GM12878 (cell line): ENCODE measurements around the gene NDUFAF5. TPM values are rescaled to one million over a fixed set of nuclear protein-coding genes. Genes with fewer than 3 reads are reported as not detected.

Experiments
- ATAC-seq: fragments of 200-7000 bp; cut with Tn5 transposase; 3 replicates; pipeline ENCODE4 v1.9.1; 2020; ENCODE audit warnings: mild to moderate bottlenecking, moderate library complexity
- BruUV-seq: library from RNA; stranded (reverse); fragments of 400-500 nt; replicated peaks from 2 replicates; lab custom pipeline; 2021; lab: Mats Ljungman, UMichigan
- CTCF ChIA-PET: fragments of 300-600 bp; sonication (Branson Sonifier 250); formaldehyde crosslinking; extraction: SDS; loops from one replicate; lab custom pipeline; 2021; ENCODE audit warnings: inconsistent platforms; lab: Yijun Ruan, JAX
- POLR2A ChIA-PET: fragments of 350-600 bp; formaldehyde crosslinking; extraction: SDS; loops from one replicate; lab custom pipeline; 2021; ENCODE audit warnings: inconsistent platforms; lab: Charles Lee
- RAD21 ChIA-PET: fragments of 300-600 bp; sonication (Branson Sonifier 250); formaldehyde crosslinking; loops from one replicate; lab custom pipeline; 2023; ENCODE audit warnings: antibody characterized with exemption; ENCODE audit not compliant: unreplicated experiment; lab: Charles Lee
- SMC1A ChIA-PET: fragments of 300-600 bp; sonication (Branson Sonifier 250); formaldehyde crosslinking; loops from one replicate; lab custom pipeline; 2023; ENCODE audit not compliant: unreplicated experiment, uncharacterized antibody; lab: Charles Lee
- DNase-seq: peaks from one replicate; pipeline ENCODE4 v3.0.0-alpha.2; 2011; ENCODE audit warnings: low read depth, low spot score
- FAIRE-seq: peaks from 3 replicates; lab custom pipeline; 2011; peaks lifted over from hg19 to GRCh38; lab: Jason Lieb, UNC
- H2AFZ ChIP-seq: 2 replicates; pipeline ENCODE4 v1.6.0; 2011; ENCODE audit warnings: low read depth, low read length, control low read depth; ENCODE audit not compliant: control insufficient read depth
- H3K27ac ChIP-seq: 2 replicates; pipeline ENCODE4 v1.5.1; 2011; ENCODE audit warnings: control low read depth; ENCODE audit not compliant: control insufficient read depth, insufficient read depth
- H3K27me3 ChIP-seq, 2 experiments: replicated peaks in 1 of 2; 2 replicates each; pipeline versions ENCODE4 v1.6.0 to v1.6.1; 2011; ENCODE audit warnings: low read length in 1 of 2; ENCODE audit not compliant: control insufficient read depth in 2 of 2, insufficient read depth in 2 of 2
- H3K36me3 ChIP-seq, 2 experiments: 2 replicates each; pipeline ENCODE4 v1.5.1; 2011; ENCODE audit warnings: low read length in 1 of 2; ENCODE audit not compliant: control insufficient read depth in 2 of 2, insufficient read depth in 2 of 2
- H3K4me1 ChIP-seq: 2 replicates; pipeline ENCODE4 v1.6.1; 2011; ENCODE audit warnings: mild to moderate bottlenecking, low read length, moderate library complexity, mixed read lengths; ENCODE audit not compliant: control insufficient read depth, insufficient read depth
- H3K4me2 ChIP-seq: 2 replicates; pipeline ENCODE4 v1.6.0; 2011; ENCODE audit warnings: control low read depth; ENCODE audit not compliant: control insufficient read depth, insufficient read depth
- H3K4me3 ChIP-seq: fragments of 200-600 bp; sonication (generic); 2 replicates; pipeline ENCODE4 v1.5.1; 2016
- H3K79me2 ChIP-seq: 2 replicates; pipeline ENCODE4 v1.6.0; 2011; ENCODE audit warnings: low read length; ENCODE audit not compliant: control insufficient read depth, insufficient read depth
- H3K9ac ChIP-seq: 2 replicates; pipeline ENCODE4 v1.8.0; 2011; ENCODE audit warnings: low read length, control low read depth, mixed read lengths; ENCODE audit not compliant: control insufficient read depth, insufficient read depth
- H3K9me3 ChIP-seq: replicated peaks from 3 replicates; pipeline ENCODE4 v1.5.1; 2011; ENCODE audit warnings: mild to moderate bottlenecking, low read length; ENCODE audit not compliant: control insufficient read depth, insufficient read depth
- H4K20me1 ChIP-seq: 2 replicates; pipeline ENCODE4 v1.6.0; 2011; ENCODE audit not compliant: control insufficient read depth, insufficient read depth
- EP300 ChIP-seq, 2 experiments: fragments of 150-350 bp in 1 of 2; IDR thresholded peaks; 2 replicates each; pipeline ENCODE4 v1.6.1; 2011 to 2012; ENCODE audit warnings: low read depth in 2 of 2, low read length in 2 of 2, borderline replicate concordance in 1 of 2, improper control_type of control experiment in 1 of 2, inconsistent platforms in 1 of 2; ENCODE audit not compliant: control insufficient read depth in 1 of 2
- MTA3 ChIP-seq: IDR thresholded peaks from 2 replicates; pipeline ENCODE4 v1.6.1; 2012; ENCODE audit warnings: low read length, inconsistent platforms, borderline replicate concordance
- NR2C2 ChIP-seq: IDR thresholded peaks from 2 replicates; pipeline ENCODE4 v1.6.1; 2011; ENCODE audit warnings: borderline replicate concordance, low read depth; ENCODE audit not compliant: control insufficient read depth, insufficient read length
- RCOR1 ChIP-seq: conservative IDR thresholded peaks from 2 replicates; pipeline ENCODE4 v1.6.1; 2012; ENCODE audit warnings: low read depth, low read length, improper control_type of control experiment
- TCF12 ChIP-seq: IDR thresholded peaks from 2 replicates; pipeline ENCODE4 v1.6.1; 2011; ENCODE audit warnings: low read depth, mild to moderate bottlenecking, low read length
- WGBS: methylation state at CpG from one replicate; pipeline ENCODE4 v1.1.6; 2016; ENCODE audit warnings: low lambda C conversion rate; ENCODE audit not compliant: insufficient replicate concordance, insufficient coverage; ENCODE audit errors: missing lambda C conversion rate; 5-methylcytosine and 5-hydroxymethylcytosine counted together
- in situ Hi-C: fragments of 300-500 bp; cut with MboI; formaldehyde crosslinking; loops from 9 replicates; pipeline ENCODE4 v1.14.3; 2018; ENCODE audit warnings: mixed read lengths
- intact Hi-C: fragments of 100-400 bp; cut with micrococcal nuclease; formaldehyde crosslinking; loops from one replicate; pipeline ENCODE4 v1.14.2; 2022; ENCODE audit not compliant: unreplicated experiment
- polyA plus RNA-seq, 11 experiments: library from polyadenylated mRNA; depleted of rRNA in 4 of 11; unstranded in 6 of 11; stranded (reverse) in 5 of 11; fragments of >200 nt; fragmentation: Nextera tagmentation in 4 of 11; fragmentation: Illumina TruSeq in 1 of 11; extraction: Ambion mirVana in 4 of 11; extraction: Trizol in 1 of 11; gene quantifications; 1 replicate in 1 of 11; 2 replicates in 10 of 11; pipeline versions ENCODE4 v1.2.1 to v1.2.3, GENCODE V29; 2011 to 2016; ENCODE audit warnings: inconsistent platforms in 2 of 11, missing spikeins in 2 of 11, low read depth in 1 of 11
- total RNA-seq, 4 experiments: library from RNA; depleted of rRNA in 3 of 4; stranded (reverse); fragments of >200 nt in 3 of 4; fragmentation: Illumina TruSeq in 1 of 4; extraction: Trizol in 1 of 4; gene quantifications; 2 replicates each; pipeline versions ENCODE4 v1.2.1 to v1.2.3, GENCODE V29; 2013 to 2021
- TF ChIP-seq, protein P1 (sequence below): fragments of 450-650 bp; IDR thresholded peaks from 2 replicates; pipeline ENCODE4 v1.6.1; 2014; ENCODE audit warnings: mild to moderate bottlenecking
- TF ChIP-seq, protein P2 (sequence below): fragments of 450-650 bp; IDR thresholded peaks from 2 replicates; pipeline ENCODE4 v1.6.1; 2018; ENCODE audit warnings: borderline replicate concordance, mild to moderate bottlenecking; ENCODE audit not compliant: partially characterized antibody
- TF ChIP-seq, protein P3 (sequence below): IDR thresholded peaks from 2 replicates; pipeline ENCODE4 v1.6.1; 2011; ENCODE audit warnings: low read depth, low read length, improper control_type of control experiment, borderline replicate concordance
- TF ChIP-seq, protein P4 (sequence below): fragments of 450-650 bp; IDR thresholded peaks from 2 replicates; pipeline ENCODE4 v1.6.1; 2017; ENCODE audit warnings: mild to moderate bottlenecking
- TF ChIP-seq, protein P5 (sequence below), 3 experiments: IDR thresholded peaks in 2 of 3; conservative IDR thresholded peaks in 1 of 3; 2 replicates each; pipeline ENCODE4 v1.5.1; 2011; ENCODE audit warnings: low read depth in 3 of 3, low read length in 3 of 3, mild to moderate bottlenecking in 3 of 3, control low read depth in 2 of 3, moderate library complexity in 2 of 3, inconsistent platforms in 1 of 3, mixed read lengths in 1 of 3; ENCODE audit not compliant: control insufficient read depth in 2 of 3, insufficient read depth in 1 of 3; ENCODE audit errors: extremely low read depth in 1 of 3
- TF ChIP-seq, protein P6 (sequence below): IDR thresholded peaks from 2 replicates; pipeline ENCODE4 v1.6.1; 2011; ENCODE audit warnings: mild to moderate bottlenecking, low read depth, low read length, moderate library complexity; ENCODE audit not compliant: insufficient replicate concordance

The NDUFAF5 gene
- total and polyA plus RNA-seq, 10 of the 15 experiments (the other 5 are each of a cell fraction or from before 2014, with no cell fraction given), result 15.6 to 36.9 (median 28.0) TPM

DNA sequence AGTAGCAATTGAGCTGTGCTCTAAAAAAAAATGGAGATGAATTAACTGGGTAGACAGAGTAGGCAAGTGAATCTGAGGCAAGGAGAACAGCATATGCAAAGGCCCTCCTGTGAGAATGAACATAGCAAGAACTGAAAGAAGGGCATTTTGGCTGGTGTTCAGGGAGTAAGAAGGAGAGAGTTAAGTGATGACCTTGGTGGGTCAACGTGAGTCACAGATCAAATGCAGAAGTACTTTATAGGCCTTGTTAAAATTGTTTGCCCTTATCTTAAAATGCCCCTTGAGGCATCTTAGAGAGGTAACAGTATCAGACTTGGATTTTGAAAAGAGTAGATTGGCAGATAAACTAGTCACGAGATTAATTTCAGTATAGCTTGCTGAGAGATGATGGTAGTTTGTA, 24.5 kb downstream of the NDUFAF5 start (continued):
- TF ChIP-seq, protein P1, sequence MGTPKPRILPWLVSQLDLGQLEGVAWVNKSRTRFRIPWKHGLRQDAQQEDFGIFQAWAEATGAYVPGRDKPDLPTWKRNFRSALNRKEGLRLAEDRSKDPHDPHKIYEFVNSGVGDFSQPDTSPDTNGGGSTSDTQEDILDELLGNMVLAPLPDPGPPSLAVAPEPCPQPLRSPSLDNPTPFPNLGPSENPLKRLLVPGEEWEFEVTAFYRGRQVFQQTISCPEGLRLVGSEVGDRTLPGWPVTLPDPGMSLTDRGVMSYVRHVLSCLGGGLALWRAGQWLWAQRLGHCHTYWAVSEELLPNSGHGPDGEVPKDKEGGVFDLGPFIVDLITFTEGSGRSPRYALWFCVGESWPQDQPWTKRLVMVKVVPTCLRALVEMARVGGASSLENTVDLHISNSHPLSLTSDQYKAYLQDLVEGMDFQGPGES, result no peak
- no peak for TF ChIP-seq MTA3
- TF ChIP-seq TCF12, result no peak
- TF ChIP-seq, protein P2, sequence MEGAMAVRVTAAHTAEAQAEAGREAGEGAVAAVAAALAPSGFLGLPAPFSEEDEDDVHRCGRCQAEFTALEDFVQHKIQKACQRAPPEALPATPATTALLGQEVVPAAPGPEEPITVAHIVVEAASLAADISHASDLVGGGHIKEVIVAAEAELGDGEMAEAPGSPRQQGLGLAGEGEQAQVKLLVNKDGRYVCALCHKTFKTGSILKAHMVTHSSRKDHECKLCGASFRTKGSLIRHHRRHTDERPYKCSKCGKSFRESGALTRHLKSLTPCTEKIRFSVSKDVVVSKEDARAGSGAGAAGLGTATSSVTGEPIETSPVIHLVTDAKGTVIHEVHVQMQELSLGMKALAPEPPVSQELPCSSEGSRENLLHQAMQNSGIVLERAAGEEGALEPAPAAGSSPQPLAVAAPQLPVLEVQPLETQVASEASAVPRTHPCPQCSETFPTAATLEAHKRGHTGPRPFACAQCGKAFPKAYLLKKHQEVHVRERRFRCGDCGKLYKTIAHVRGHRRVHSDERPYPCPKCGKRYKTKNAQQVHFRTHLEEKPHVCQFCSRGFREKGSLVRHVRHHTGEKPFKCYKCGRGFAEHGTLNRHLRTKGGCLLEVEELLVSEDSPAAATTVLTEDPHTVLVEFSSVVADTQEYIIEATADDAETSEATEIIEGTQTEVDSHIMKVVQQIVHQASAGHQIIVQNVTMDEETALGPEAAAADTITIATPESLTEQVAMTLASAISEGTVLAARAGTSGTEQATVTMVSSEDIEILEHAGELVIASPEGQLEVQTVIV, result no peak
- TF ChIP-seq NR2C2, result no peak

DNA sequence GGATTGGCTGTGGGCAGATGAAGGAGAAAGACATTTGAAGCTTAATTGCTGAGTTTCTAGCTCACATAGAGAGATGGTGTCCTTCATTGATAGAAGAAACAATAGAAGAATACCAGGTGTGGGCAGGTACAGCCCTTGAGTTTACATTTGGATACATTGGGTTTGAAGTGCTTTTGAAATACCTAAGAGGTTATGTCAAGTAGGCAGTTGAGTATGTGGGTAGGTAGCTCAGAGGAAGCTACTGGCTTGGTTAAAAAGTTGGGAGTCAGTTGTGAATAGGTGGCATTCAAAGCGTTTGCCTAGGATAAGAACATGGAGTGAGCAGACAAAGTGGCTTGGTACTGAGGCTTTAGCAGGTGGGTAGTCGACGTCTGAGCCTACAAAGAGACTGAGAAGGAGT, 25.0 kb downstream of the NDUFAF5 start:
- no TSS peak for BruUV-seq
- Histone ChIP-seq H2AFZ (no peak overlapping the region), H3K27me3 (no peaks in the 10 kb centered on the region), H3K9ac (no peak overlapping the region), H3K27ac (no peak overlapping the region), H3K4me3 (no peak overlapping the region), H3K79me2 (no peaks in the 10 kb centered on the region), H3K9me3 (no peaks in the 10 kb centered on the region), H4K20me1 (no peaks in the 10 kb centered on the region), H3K4me1 (no peaks in the 10 kb centered on the region), H3K4me2 (no peak overlapping the region), H3K36me3 (peaks cover 7 to 23% of the 10 kb centered on the region in 2 experiments)
- ChIA-PET SMC1A (interaction anchor here (1.3 kb wide), 1 partner anchor 22 kb away, joined by 4 read pairs; no protein-coding TSS in a partner anchor), POLR2A (no interaction called here), RAD21 (no interaction called here), CTCF (interaction anchor here (1.2 to 1.5 kb wide), 3 partner anchors 9 to 21 kb away, joined by 3 to 6 read pairs (median 4); no protein-coding TSS in a partner anchor)
- in situ Hi-C loops (no loop called here), intact Hi-C loops (no loop called here)
- no peak for FAIRE-seq
- ATAC-seq, result no peak
- 98% methylated on average over 3 of the region's 3 CpGs for whole genome bisulfite sequencing
- TF ChIP-seq, protein P3, sequence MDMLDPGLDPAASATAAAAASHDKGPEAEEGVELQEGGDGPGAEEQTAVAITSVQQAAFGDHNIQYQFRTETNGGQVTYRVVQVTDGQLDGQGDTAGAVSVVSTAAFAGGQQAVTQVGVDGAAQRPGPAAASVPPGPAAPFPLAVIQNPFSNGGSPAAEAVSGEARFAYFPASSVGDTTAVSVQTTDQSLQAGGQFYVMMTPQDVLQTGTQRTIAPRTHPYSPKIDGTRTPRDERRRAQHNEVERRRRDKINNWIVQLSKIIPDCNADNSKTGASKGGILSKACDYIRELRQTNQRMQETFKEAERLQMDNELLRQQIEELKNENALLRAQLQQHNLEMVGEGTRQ, result no peak
- TF ChIP-seq, protein P4, sequence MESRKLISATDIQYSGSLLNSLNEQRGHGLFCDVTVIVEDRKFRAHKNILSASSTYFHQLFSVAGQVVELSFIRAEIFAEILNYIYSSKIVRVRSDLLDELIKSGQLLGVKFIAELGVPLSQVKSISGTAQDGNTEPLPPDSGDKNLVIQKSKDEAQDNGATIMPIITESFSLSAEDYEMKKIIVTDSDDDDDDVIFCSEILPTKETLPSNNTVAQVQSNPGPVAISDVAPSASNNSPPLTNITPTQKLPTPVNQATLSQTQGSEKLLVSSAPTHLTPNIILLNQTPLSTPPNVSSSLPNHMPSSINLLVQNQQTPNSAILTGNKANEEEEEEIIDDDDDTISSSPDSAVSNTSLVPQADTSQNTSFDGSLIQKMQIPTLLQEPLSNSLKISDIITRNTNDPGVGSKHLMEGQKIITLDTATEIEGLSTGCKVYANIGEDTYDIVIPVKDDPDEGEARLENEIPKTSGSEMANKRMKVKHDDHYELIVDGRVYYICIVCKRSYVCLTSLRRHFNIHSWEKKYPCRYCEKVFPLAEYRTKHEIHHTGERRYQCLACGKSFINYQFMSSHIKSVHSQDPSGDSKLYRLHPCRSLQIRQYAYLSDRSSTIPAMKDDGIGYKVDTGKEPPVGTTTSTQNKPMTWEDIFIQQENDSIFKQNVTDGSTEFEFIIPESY, result no peak
- TF ChIP-seq, protein P5, sequence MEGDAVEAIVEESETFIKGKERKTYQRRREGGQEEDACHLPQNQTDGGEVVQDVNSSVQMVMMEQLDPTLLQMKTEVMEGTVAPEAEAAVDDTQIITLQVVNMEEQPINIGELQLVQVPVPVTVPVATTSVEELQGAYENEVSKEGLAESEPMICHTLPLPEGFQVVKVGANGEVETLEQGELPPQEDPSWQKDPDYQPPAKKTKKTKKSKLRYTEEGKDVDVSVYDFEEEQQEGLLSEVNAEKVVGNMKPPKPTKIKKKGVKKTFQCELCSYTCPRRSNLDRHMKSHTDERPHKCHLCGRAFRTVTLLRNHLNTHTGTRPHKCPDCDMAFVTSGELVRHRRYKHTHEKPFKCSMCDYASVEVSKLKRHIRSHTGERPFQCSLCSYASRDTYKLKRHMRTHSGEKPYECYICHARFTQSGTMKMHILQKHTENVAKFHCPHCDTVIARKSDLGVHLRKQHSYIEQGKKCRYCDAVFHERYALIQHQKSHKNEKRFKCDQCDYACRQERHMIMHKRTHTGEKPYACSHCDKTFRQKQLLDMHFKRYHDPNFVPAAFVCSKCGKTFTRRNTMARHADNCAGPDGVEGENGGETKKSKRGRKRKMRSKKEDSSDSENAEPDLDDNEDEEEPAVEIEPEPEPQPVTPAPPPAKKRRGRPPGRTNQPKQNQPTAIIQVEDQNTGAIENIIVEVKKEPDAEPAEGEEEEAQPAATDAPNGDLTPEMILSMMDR (IDR thresholded peaks at IDR 0.05 in 2 of 3, conservative IDR thresholded peaks at IDR 0.05 in 1 of 3; ENCODE audit: control insufficient read depth in 2 of 3, extremely low read depth in 1 of 3, insufficient read depth in 1 of 3, low read depth in 3 of 3, low read length in 3 of 3), result no peak
- TF ChIP-seq, protein P6, sequence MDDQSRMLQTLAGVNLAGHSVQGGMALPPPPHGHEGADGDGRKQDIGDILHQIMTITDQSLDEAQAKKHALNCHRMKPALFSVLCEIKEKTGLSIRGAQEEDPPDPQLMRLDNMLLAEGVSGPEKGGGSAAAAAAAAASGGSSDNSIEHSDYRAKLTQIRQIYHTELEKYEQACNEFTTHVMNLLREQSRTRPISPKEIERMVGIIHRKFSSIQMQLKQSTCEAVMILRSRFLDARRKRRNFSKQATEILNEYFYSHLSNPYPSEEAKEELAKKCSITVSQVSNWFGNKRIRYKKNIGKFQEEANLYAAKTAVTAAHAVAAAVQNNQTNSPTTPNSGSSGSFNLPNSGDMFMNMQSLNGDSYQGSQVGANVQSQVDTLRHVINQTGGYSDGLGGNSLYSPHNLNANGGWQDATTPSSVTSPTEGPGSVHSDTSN, result no peak
- TF ChIP-seq RCOR1 (no peak), EP300 (IDR thresholded peaks at IDR 0.05; ENCODE audit: borderline replicate concordance in 1 of 2, control insufficient read depth in 1 of 2, low read depth in 2 of 2, low read length in 2 of 2) (no peak)
- no peak for DNase-seq
